HepG2 (cell line): ENCODE results near the gene BCAS3. TPM values are rescaled to one million over a fixed set of nuclear protein-coding genes. Genes with fewer than 3 reads are reported as not detected.

ENCODE experiments used
- AHDC1 ChIP-seq: sonication (generic); formaldehyde crosslinking; IDR thresholded peaks from 2 replicates; pipeline ENCODE4 v1.5.1; 2020; ENCODE audit warnings: mild to moderate bottlenecking, missing genetic modification reagents, borderline replicate concordance
- NR2F2 ChIP-seq: IDR thresholded peaks from 2 replicates; pipeline ENCODE4 v1.6.1; 2012; ENCODE audit warnings: low read depth, inconsistent platforms, borderline replicate concordance
- RFX3 ChIP-seq: IDR thresholded peaks from 2 replicates; pipeline ENCODE4 v1.6.1; 2016; ENCODE audit warnings: missing biosample characterization, missing genetic modification reagents
- SKIL ChIP-seq: sonication (generic); formaldehyde crosslinking; IDR thresholded peaks from 2 replicates; pipeline ENCODE4 v1.8.0; 2022; ENCODE audit warnings: missing genetic modification reagents, mild to moderate bottlenecking, moderate library complexity, borderline replicate concordance
- SUZ12 ChIP-seq: fragments of 150-350 bp; IDR thresholded peaks from 2 replicates; pipeline ENCODE4 v1.6.1; 2014; ENCODE audit warnings: low read depth, low read length
- U2AF2 ChIP-seq: fragments of 200-400 bp; formaldehyde crosslinking; IDR thresholded peaks from 2 replicates; pipeline ENCODE4 v1.6.1; 2017; ENCODE audit warnings: low read depth, mild to moderate bottlenecking, low read length
- ZBTB10 ChIP-seq: sonication (generic); formaldehyde crosslinking; IDR thresholded peaks from 2 replicates; pipeline ENCODE4 v1.4.0; 2020; ENCODE audit warnings: missing genetic modification reagents, borderline replicate concordance
- ZBTB20 ChIP-seq: sonication (generic); formaldehyde crosslinking; IDR thresholded peaks from 2 replicates; pipeline ENCODE4 v1.8.1; 2023; ENCODE audit warnings: missing genetic modification reagents, low read depth, mild to moderate bottlenecking, borderline replicate concordance
- ZBTB44 ChIP-seq: sonication (generic); formaldehyde crosslinking; IDR thresholded peaks from 2 replicates; pipeline ENCODE4 v1.4.0; 2020; ENCODE audit warnings: missing genetic modification reagents
- ZNF180 ChIP-seq: sonication (generic); formaldehyde crosslinking; IDR thresholded peaks from 2 replicates; pipeline ENCODE4 v1.4.0; 2020; ENCODE audit warnings: low read depth, missing genetic modification reagents, borderline replicate concordance
- ZNF430 ChIP-seq: sonication (generic); formaldehyde crosslinking; IDR thresholded peaks from 2 replicates; pipeline ENCODE4 v1.9.0; 2021; ENCODE audit warnings: mild to moderate bottlenecking, missing genetic modification reagents
- ZNF720 ChIP-seq: sonication (generic); formaldehyde crosslinking; IDR thresholded peaks from 2 replicates; pipeline ENCODE4 v1.4.0; 2020; ENCODE audit warnings: missing genetic modification reagents
- polyA plus RNA-seq, 8 experiments: library from polyadenylated mRNA; depleted of rRNA in 3 of 8; stranded (reverse) in 7 of 8; unstranded in 1 of 8; fragments of >200 nt; fragmentation: Illumina TruSeq in 4 of 8; extraction: Trizol in 4 of 8; gene quantifications; 2 replicates each; pipeline versions ENCODE4 v1.2.1 to v1.2.3, GENCODE V29; 2011 to 2016; ENCODE audit warnings: low read depth in 4 of 8, missing spikeins in 1 of 8, mixed read lengths in 1 of 8; ENCODE audit not compliant: insufficient read depth in 1 of 8
- total RNA-seq, 5 experiments: library from RNA; depleted of rRNA; stranded (reverse); fragments of >200 nt; fragmentation: Illumina TruSeq; extraction: Trizol; gene quantifications; 2 replicates each; pipeline ENCODE4 v1.2.3, GENCODE V29; 2016; ENCODE audit warnings: low read depth in 1 of 5

Gene BCAS3
- total and polyA plus RNA-seq, 2 of the 13 experiments (the other 11 are each of a cell fraction or from before 2014, with no cell fraction given): 10.7 to 11.2 TPM

- no peak for TF ChIP-seq AHDC1 (CRISPR knock-in tag)
- TF ChIP-seq NR2F2: no peak
- TF ChIP-seq SUZ12: no peak
- no peak for TF ChIP-seq U2AF2
- no peak for TF ChIP-seq ZNF180 (CRISPR knock-in tag)
- no peak for TF ChIP-seq ZNF720 (CRISPR knock-in tag)
- TF ChIP-seq ZBTB10 (CRISPR knock-in tag): peak; percentile 82; the same call in 1 of the 2 replicates
- no peak for TF ChIP-seq SKIL
- TF ChIP-seq ZBTB44 (CRISPR knock-in tag): no peak
- TF ChIP-seq ZBTB20 (CRISPR knock-in tag): no peak
- TF ChIP-seq ZNF430 (CRISPR knock-in tag): no peak
- TF ChIP-seq RFX3 (CRISPR knock-in tag): no peak
Measured at GRCh38 chr17:61409301-61410112, 731.9 kb downstream of the BCAS3 start (continued).
